ENCODE results near the gene TBC1D8.

TBC1D8 gene

GRCh38 chr2:101151146-101151858 lies at the start of gene TBC1D8:
Gene TBC1D8, minus strand, starts transcription at chr2:101151382. Its CDS starts 129 bp downstream, at chr2:101151253.
- TF ChIP-seq CTCF (conservative IDR thresholded peaks at IDR 0.05) (no peak), ZFX (IDR thresholded peaks at IDR 0.05) (no peak)
- peak within 1 kb of the TSS; percentile 67 for H3K27ac ChIP-seq

GRCh38 chr2:101200676-101201075 lies 49.5 kb upstream of the TBC1D8 start:
- no peak overlapping the region for H3K27ac ChIP-seq

GRCh38 chr2:101199251-101199791 lies 48.1 kb upstream of the TBC1D8 start:
- TF ChIP-seq CTCF (conservative IDR thresholded peaks at IDR 0.05) (no peak), ZFX (IDR thresholded peaks at IDR 0.05) (no peak)
- no peak overlapping the region for H3K27ac ChIP-seq

More at GRCh38 chr2:101200676-101201075, 49.5 kb upstream of the TBC1D8 start:
- TF ChIP-seq ZFX (IDR thresholded peaks at IDR 0.05): no peak
- TF ChIP-seq CTCF (conservative IDR thresholded peaks at IDR 0.05): no peak

GRCh38 chr2:101197814-101198213 lies 46.6 kb upstream of the TBC1D8 start:
- no peak for TF ChIP-seq CTCF (conservative IDR thresholded peaks at IDR 0.05)
- no peak for TF ChIP-seq ZFX (IDR thresholded peaks at IDR 0.05)
- no peak overlapping the region for H3K27ac ChIP-seq

- TF ChIP-seq ZFX (IDR thresholded peaks at IDR 0.05): no peak
- peak; percentile 25 for TF ChIP-seq CTCF (conservative IDR thresholded peaks at IDR 0.05)
- no peak overlapping the region for H3K27ac ChIP-seq
These were observed 46.1 kb upstream of the TBC1D8 start for GRCh38 chr2:101197215-101197745.

GRCh38 chr2:101195871-101196661 lies 44.9 kb upstream of the TBC1D8 start:
- TF ChIP-seq ZFX (IDR thresholded peaks at IDR 0.05) (no peak), CTCF (conservative IDR thresholded peaks at IDR 0.05) (no peak)
- H3K27ac ChIP-seq: no peak overlapping the region
